ENCODE measurements around the gene C20orf202. TPM values are rescaled to one million over a fixed set of nuclear protein-coding genes. Genes with fewer than 3 reads are reported as not detected.

C20orf202 gene
- total and polyA plus RNA-seq, 2 experiments from 2014 or later, result not detected

- TF ChIP-seq ETS1 (IDR thresholded peaks at IDR 0.05) (no peak), EZH2 (IDR thresholded peaks at IDR 0.05; ENCODE audit: low read depth, unreplicated experiment) (no peak)
Observed at GRCh38 chr20:1191299-1191698, 12.0 kb upstream of the C20orf202 start (continued).

GRCh38 chr20:1195226-1195625 lies 8.0 kb upstream of the C20orf202 start:
- no peak overlapping the region for H3K4me3 Mint-ChIP-seq
- Histone ChIP-seq H3K4me1 (ENCODE audit: insufficient read depth) (no peaks in the 10 kb centered on the region), H3F3A (replicated peaks; ENCODE audit: low read depth) (no peaks in the 10 kb centered on the region), H3K36me3 (ENCODE audit: insufficient read depth) (no peaks in the 10 kb centered on the region), H2AFZ (no peak overlapping the region), H3K79me2 (replicated peaks; ENCODE audit: insufficient read depth) (no peaks in the 10 kb centered on the region), H3K27me3 (ENCODE audit: insufficient read depth) (no peaks in the 10 kb centered on the region), H4K20me1 (replicated peaks; ENCODE audit: insufficient read depth) (no peaks in the 10 kb centered on the region), H3K4me3 (no peak overlapping the region), H3K9me2 (ENCODE audit: insufficient read depth) (no peaks in the 10 kb centered on the region), H3K27ac (ENCODE audit: low read depth) (no peak overlapping the region), H3K4me2 (no peak overlapping the region)
- H3K27me3 Mint-ChIP-seq (ENCODE audit: insufficient read depth, low read depth, poor library complexity), result no peaks in the 10 kb centered on the region
- H3K36me3 Mint-ChIP-seq (ENCODE audit: low read depth), result no peaks in the 10 kb centered on the region
- ATAC-seq, result no peak
- H3K9me3 Mint-ChIP-seq, result no peaks in the 10 kb centered on the region
- no peak for DNase-seq (ENCODE audit: low spot score)
- no peaks in the 10 kb centered on the region for H3K4me1 Mint-ChIP-seq
- no peak overlapping the region for H3K27ac Mint-ChIP-seq
- TF ChIP-seq JUNB (IDR thresholded peaks at IDR 0.05; ENCODE audit: unreplicated experiment) (no peak), ZNF114 (CRISPR knock-in tag; IDR thresholded peaks at IDR 0.05) (no peak), EZH2phosphoT487 (IDR thresholded peaks at IDR 0.05; ENCODE audit: unreplicated experiment) (no peak), ZNF331 (CRISPR knock-in tag; IDR thresholded peaks at IDR 0.05; ENCODE audit: low read depth) (no peak), ETS1 (IDR thresholded peaks at IDR 0.05) (no peak), CTCF (conservative IDR thresholded peaks at IDR 0.05; ENCODE audit: low read depth in 2 of 2) (no peak), POLR2AphosphoS5 (IDR thresholded peaks at IDR 0.05; ENCODE audit: low read depth) (no peak), NANOG (IDR thresholded peaks at IDR 0.05; ENCODE audit: borderline replicate concordance) (no peak), EZH2 (IDR thresholded peaks at IDR 0.05; ENCODE audit: low read depth, unreplicated experiment) (no peak), CREB1 (CRISPR knock-in tag; IDR thresholded peaks at IDR 0.05; ENCODE audit: low read depth) (no peak), REST (IDR thresholded peaks at IDR 0.05; ENCODE audit: unreplicated experiment) (no peak), STAT1 (IDR thresholded peaks at IDR 0.05; ENCODE audit: unreplicated experiment) (no peak)
